Stimulated activated effector memory CD8-positive, alpha-beta T cell treated with anti-CD3 and anti-CD28 coated beads, Interleukin-12 subunit alpha, Interleukin-12 subunit beta, amount 100 ng/mL, for 72 hours (primary cell): ENCODE measurements around the gene EIF4G3.
A peak's percentile ranks its signal among the peaks of the same experiment; 100 is the strongest.
"Not testable (repeated sequence)": the region's sequence is repeated elsewhere in the genome, so short reads cannot be mapped to it uniquely, and the experiment has no call there.

Experiments
- ATAC-seq: fragments of 150-1000 bp; cut with Tn5 transposase; 2 replicates; pipeline ENCODE4 v1.10.0; 2021
- DNase-seq, 2 donors: peaks; one replicate each; pipeline ENCODE4 v3.0.0; 2021 to 2022; ENCODE audit warnings: low spot score in 2 of 2
- H3K27ac Mint-ChIP-seq: one replicate; pipeline ENCODE4 v1.8.0; 2022; ENCODE audit warnings: mild to moderate bottlenecking, mixed read lengths
- H3K36me3 Mint-ChIP-seq: one replicate; pipeline ENCODE4 v1.8.0; 2022; ENCODE audit warnings: mild to moderate bottlenecking, mixed read lengths
- H3K4me1 Mint-ChIP-seq: one replicate; pipeline ENCODE4 v1.8.0; 2022; ENCODE audit warnings: mixed read lengths
- H3K4me3 Mint-ChIP-seq: one replicate; pipeline ENCODE4 v1.8.0; 2022; ENCODE audit warnings: mild to moderate bottlenecking, mixed read lengths
- H3K9me3 Mint-ChIP-seq: one replicate; pipeline ENCODE4 v1.8.0; 2022; ENCODE audit warnings: mixed read lengths

Gene EIF4G3

DNA sequence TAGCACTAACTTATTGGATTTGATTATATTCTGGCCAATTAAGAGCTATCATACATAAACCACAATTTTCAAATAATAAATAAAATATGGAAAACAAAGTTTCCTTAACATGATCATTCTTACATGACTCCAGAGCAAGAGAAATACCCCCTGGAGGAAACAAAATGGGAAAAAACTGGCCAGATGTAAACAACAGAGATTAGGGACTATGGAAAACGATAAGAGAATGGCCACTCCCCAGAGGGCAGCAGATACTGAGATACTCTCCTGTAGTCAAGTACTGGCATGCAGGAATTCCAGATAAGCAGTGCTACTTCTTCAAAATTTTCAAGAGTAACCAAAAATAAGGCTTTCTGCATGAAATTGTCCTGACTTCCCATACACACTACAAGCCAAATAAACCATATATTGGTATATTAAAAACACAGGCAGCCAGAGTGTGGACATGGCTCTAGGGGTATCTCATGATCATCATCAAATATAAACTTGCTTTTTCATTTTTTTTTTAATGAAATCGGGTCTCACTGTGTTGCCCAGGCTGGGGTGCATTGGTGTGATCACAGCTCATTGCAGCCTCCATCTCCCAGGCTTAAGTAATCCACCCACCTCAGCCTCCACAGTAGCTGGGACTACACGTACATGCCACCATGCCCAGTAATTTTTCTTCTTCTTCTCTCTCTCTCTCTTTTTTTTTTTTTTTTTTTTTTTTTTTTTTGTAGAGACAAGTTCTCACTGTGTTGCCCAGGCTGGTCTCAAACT, 118.5 kb downstream of the EIF4G3 start:
- peaks cover 5% of the 10 kb centered on the region for H3K36me3 Mint-ChIP-seq
- H3K4me3 Mint-ChIP-seq = no peak overlapping the region
- H3K27ac Mint-ChIP-seq = no peak overlapping the region
- ATAC-seq (no peak), DNase-seq (no peak)
- H3K9me3 Mint-ChIP-seq = no peaks in the 10 kb centered on the region
- no peaks in the 10 kb centered on the region for H3K4me1 Mint-ChIP-seq

DNA sequence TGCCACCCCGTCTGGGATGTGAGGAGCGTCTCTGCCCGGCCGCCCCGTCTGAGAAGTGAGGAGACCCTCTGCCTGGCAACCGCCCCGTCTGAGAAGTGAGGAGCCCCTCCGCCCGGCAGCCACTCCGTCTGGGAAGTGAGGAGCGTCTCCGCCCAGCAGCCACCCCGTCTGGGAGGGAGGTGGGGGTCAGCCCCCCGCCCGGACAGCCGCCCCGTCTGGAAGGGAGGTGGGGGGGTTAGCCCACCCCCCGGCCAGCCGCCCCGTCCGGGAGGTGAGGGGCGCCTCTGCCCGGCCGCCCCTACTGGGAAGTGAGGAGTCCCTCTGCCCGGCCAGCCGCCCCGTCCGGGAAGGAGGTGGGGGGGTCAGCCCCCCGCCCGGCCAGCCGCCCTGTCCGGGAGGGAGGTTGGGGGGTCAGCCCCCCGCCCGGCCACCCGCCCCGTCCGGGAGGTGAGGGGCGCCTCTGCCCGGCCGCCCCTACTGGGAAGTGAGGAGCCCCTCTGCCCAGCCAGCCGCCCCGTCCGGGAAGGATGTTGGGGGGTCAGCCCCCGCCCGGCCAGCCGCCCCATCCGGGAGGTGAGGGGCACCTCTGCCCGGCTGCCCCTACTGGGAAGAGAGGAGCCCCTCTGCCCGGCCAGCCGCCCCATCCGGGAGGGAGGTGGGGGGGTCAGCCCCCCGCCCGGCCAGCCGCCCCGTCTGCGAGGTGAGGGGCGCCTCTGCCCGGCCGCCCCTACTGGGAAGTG, 123.3 kb downstream of the EIF4G3 start:
- not testable (repeated sequence) for DNase-seq, H3K4me3 Mint-ChIP-seq, ATAC-seq

DNA sequence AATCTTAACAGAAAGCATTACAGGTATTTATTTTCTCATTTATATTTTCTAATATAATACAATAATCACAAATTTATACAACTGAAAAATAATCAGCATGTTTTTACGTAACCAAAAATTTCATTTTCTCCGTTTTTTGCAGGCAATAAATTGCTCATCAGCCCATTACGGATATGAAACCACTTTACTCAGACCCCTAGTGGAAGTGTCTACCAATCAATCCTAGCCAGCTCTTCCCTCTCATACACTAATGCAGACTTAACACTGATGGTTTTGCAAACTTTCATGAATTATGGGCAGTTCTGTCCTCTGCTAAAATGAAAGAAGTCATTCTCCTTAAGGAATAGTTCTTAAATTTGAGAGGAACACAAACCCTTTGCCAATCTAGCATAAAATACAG, 124.7 kb downstream of the EIF4G3 start:
- no peak overlapping the region for H3K4me3 Mint-ChIP-seq
- H3K36me3 Mint-ChIP-seq = peaks cover 14% of the 10 kb centered on the region
- DNase-seq = no peak
- H3K4me1 Mint-ChIP-seq = no peaks in the 10 kb centered on the region
- no peak for ATAC-seq
- H3K27ac Mint-ChIP-seq = no peak overlapping the region
- H3K9me3 Mint-ChIP-seq = no peaks in the 10 kb centered on the region

More for the DNA sequence above, 123.3 kb downstream of the EIF4G3 start:
- H3K27ac Mint-ChIP-seq, H3K9me3 Mint-ChIP-seq, H3K4me1 Mint-ChIP-seq: not testable (repeated sequence)
- H3K36me3 Mint-ChIP-seq = peaks cover 14% of the 10 kb centered on the region

DNA sequence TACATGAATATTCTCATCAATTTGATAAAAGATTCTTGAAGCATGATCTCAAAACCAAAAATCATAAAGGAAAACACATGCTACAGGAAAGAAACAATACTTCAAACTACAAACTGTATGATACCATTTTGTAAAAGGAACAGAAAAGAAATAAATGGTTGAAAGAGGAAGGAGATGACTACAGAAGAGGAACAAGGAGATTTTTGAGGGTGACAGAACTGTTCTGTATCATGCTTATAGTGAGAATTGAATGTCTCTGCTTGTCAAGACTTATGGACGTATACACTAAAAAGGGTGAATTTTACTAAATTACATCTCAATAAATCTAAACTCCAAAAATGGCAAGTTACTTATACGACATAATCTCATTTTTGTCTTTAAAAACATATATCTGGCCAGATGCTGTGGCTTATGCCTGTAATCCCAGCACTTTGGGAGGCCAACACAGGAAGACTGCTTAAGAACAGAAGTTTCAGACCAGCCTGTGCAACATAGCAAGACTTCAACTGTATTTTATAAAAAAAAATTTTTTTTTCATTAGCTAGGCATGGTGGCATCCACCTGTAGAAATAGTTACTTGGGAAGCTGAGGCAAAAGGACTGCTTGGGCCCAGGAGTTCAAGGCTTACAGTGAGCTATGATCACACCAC, 125.4 kb downstream of the EIF4G3 start:
- Mint-ChIP-seq H3K27ac (no peak overlapping the region), H3K36me3 (peaks cover 14% of the 10 kb centered on the region), H3K9me3 (no peaks in the 10 kb centered on the region), H3K4me3 (no peak overlapping the region), H3K4me1 (no peaks in the 10 kb centered on the region)
- no peak for ATAC-seq
- no peak for DNase-seq

DNA sequence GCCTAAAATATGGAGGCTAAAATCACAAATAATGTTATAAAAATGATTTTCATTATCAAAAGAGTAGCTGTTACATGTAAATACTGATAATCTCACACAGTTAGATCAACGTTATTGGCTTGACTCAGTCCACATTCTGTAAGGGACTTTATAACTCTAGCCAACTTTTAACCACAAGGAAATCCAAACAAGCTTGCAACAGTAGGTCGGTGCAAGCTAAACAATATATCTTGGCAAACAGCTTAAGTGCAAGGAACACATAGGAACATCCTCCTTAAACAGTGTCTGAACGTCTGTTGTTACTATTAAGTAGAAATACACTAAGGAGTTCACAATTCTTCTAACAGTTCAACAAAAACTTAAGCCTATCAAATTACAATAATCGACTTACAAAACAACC, 126.7 kb downstream of the EIF4G3 start:
- Mint-ChIP-seq H3K27ac (no peak overlapping the region), H3K36me3 (peaks cover 14% of the 10 kb centered on the region), H3K9me3 (no peaks in the 10 kb centered on the region), H3K4me1 (no peaks in the 10 kb centered on the region), H3K4me3 (no peak overlapping the region)
- no peak for DNase-seq
- ATAC-seq = no peak

DNA sequence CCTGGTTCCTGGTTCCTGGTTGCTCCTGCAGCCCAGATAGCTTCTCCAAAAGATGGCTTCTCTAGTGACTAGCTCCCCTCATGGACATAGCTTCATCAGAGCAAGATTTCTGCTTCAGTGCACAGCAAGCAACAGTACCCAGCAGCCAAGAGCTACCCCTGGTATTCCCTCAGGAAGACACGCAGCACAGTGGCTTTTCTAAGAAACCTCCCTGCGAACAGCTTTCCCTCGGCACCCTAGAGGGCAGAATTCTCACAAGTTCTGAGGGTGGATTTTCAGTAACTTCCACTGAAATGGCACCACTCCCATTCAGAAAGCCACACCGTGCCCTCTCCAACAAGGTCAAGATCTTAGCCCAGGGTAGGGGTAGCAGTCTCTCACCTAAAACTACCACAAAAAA, 128.2 kb downstream of the EIF4G3 start:
- H3K36me3 Mint-ChIP-seq = peaks cover 25% of the 10 kb centered on the region
- no peak overlapping the region for H3K27ac Mint-ChIP-seq
- no peak overlapping the region for H3K4me3 Mint-ChIP-seq
- H3K4me1 Mint-ChIP-seq = peaks cover 3% of the 10 kb centered on the region
- H3K9me3 Mint-ChIP-seq = no peaks in the 10 kb centered on the region
- ATAC-seq = no peak
- DNase-seq = no peak

DNA sequence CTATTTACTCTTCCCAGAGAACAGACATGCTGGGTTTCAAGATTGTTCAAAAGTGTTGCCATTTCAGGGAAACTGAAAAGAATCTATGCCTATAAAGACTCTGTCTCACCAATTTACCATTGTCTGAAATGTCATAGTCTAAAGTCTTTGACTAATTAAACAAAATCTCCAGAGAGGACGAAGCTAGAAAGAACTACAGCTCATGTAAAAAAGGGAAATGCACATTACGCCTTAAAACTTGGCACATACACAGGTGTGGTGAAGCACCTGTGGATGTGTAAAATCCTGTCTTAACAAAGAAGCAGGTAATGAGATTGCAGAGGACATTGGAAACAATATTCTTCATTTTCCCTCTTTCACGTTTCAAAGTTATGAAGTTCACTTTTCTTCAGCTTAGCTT, 130.6 kb downstream of the EIF4G3 start:
- Mint-ChIP-seq H3K9me3 (no peaks in the 10 kb centered on the region), H3K4me3 (no peak overlapping the region), H3K4me1 (peaks cover 10% of the 10 kb centered on the region), H3K36me3 (peaks cover 27% of the 10 kb centered on the region), H3K27ac (no peak overlapping the region)
- DNase-seq (no peak), ATAC-seq (no peak)

DNA sequence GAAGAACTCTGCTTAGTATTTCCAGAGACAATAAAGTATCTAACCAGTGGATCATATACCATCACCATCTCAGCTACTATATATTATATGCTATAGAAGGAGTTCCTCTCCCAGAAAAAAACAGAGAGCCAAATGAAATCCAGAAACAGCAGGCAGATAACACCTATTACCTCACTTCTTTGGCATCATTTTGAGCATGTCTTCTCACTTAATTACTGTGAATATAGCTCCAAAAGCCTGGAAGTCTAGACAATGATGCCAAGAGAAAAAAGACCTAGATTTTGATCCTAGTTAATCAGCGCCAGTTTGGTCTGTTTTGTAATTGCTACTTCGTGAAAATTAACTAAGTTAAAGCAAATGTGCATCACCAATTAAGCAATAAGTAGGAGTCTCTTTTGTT, 131.3 kb downstream of the EIF4G3 start:
- DNase-seq (no peak), ATAC-seq (no peak)
- no peak overlapping the region for H3K4me3 Mint-ChIP-seq
- peaks cover 10% of the 10 kb centered on the region for H3K4me1 Mint-ChIP-seq
- H3K36me3 Mint-ChIP-seq = peaks cover 24% of the 10 kb centered on the region
- H3K27ac Mint-ChIP-seq = no peak overlapping the region
- H3K9me3 Mint-ChIP-seq = no peaks in the 10 kb centered on the region

DNA sequence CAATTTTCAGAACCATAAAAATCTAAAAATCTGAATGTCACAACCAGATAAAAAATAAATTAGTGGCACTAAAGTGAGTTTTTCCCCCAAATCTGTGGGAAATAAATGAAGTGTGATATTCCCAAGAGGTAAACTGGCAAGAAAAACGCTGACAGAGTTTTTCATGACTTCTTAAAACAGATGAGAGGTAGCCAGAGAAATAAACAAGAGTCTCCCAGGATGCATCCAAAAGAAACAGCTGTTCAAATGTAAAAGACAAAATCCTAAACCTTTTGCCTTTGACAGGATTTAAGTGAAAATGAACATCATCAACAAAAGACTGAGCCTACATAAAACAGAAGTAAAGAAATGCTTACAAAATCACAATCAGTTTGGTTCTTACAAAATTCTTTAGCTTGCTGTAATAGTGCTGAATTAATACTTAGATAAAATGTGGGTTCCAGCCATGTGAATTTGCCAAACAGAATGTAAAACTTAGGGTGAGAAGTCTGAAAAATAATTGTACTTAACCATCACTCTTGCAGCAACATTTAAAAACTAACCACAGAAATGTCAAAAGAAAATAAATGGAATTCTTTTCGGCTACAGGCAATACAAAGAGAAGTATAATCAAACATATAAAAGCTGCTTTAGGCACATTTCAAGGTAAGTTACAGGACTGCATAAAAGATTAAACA, 133.6 kb downstream of the EIF4G3 start:
- Mint-ChIP-seq H3K36me3 (peaks cover 20% of the 10 kb centered on the region), H3K4me1 (peaks cover 15% of the 10 kb centered on the region), H3K4me3 (no peak overlapping the region), H3K27ac (peak overlapping the region; percentile 36), H3K9me3 (no peaks in the 10 kb centered on the region)
- ATAC-seq = no peak
- DNase-seq = no peak

DNA sequence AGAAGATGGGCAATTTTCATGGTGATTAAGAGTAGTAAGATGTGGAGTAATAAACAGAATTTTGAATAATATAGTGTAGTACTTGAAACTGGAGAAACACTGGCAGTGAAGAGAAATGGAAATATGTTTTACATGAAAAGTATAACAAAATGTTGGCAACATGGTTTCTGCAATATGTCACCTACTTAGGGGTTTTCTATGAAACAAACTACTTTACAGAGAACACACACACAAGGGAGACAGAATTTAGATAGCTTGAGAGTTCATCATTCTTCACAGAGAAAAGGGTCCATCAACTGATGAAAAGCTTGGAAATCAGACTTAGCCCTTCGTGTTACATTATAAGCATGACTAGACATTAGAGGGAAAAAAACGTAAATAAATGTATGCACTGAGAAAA, 135.2 kb downstream of the EIF4G3 start:
- Mint-ChIP-seq H3K36me3 (peaks cover 20% of the 10 kb centered on the region), H3K4me1 (peaks cover 16% of the 10 kb centered on the region), H3K27ac (no peak overlapping the region), H3K4me3 (no peak overlapping the region), H3K9me3 (no peaks in the 10 kb centered on the region)
- ATAC-seq (no peak), DNase-seq (no peak)

DNA sequence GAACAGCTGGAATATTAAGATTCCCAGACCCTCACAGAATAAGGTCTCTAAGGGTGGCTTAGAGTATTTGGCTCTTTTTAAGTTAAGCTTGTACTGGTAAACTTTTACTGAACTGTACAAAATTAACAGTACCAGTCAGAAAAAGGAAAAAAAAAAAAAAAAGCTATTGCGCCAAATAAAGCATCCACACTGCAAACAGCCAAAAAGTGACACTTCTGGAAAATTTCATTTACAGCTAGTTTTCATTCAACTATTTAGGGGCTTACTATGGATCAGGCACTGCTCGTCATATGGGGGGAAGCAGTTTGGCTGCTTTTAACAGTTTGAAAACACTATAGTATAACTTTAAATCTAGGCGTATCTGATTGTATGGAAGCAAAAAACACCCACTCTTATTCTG, 139.6 kb downstream of the EIF4G3 start:
- no peaks in the 10 kb centered on the region for H3K9me3 Mint-ChIP-seq
- no peak for ATAC-seq
- no peak for DNase-seq
- H3K4me3 Mint-ChIP-seq = no peak overlapping the region
- H3K36me3 Mint-ChIP-seq = peaks cover 6% of the 10 kb centered on the region
- H3K4me1 Mint-ChIP-seq = peaks cover 6% of the 10 kb centered on the region
- no peak overlapping the region for H3K27ac Mint-ChIP-seq

DNA sequence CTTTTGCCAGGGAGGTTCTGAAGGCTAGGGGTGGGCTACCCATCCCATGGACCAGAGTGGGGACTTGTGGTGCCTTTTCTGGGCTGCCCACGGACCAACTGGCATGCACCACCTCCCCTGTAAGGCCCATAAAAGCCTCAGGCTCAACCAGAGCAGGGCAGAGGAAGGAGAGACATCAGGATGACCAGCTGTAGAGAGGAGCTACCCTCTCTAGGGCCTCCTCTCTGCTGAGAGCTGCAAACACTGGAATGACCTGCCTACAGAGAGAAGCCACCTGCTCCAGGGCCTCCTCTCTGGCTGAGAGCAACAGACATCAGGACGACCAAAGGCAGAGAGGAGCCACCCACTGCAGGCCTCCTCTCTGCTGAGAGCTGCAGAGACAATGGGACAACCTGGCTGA, 140.9 kb downstream of the EIF4G3 start:
- DNase-seq = no peak
- Mint-ChIP-seq H3K4me3 (no peak overlapping the region), H3K9me3 (no peaks in the 10 kb centered on the region), H3K4me1 (peaks cover 6% of the 10 kb centered on the region), H3K36me3 (no peaks in the 10 kb centered on the region), H3K27ac (no peak overlapping the region)
- ATAC-seq = no peak

DNA sequence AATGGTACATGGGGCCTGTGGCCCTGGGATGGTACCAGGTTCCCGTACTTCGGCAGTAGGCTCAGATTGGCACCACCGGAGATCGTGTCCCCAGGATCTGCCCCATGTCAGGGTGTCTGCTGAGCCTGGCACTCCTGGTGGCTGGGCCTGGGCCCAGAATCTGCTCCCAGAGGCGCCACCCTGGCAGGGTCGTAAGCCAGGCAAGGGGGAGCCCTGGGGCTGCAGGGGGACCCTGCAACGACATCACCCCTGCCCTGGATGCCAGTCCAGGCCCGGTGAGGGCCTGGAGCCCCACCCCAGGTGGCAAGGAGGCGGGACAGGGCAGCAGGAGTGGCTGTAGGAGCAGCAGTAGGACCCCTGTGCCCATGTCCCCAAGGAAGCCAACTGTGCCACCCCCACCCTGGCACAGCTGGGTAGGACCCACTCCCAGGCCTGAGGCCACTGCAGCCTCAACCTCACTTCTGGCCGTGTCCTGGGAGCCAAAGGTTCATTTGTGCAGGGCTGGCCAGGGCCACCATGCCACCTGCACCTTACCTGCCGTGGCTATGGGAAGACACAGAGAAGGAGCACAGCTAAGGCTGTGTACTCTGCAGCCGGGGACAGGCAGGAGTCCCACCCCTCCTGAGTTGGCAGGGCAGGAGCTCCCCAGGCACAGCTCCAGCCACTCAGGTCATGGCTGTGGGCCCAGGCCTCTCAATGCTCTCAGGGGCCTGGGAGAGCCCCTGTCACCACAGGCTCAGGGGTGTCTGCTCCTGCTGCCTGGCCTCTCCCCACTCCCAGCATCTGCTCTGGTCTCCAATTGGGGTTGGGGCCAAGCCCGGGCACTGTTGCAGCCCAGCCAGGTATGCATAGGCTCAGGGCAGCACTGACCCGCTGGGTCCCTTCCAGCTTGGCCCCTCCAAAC, 141.7 kb downstream of the EIF4G3 start:
- Mint-ChIP-seq H3K4me3 (no peak overlapping the region), H3K27ac (no peak overlapping the region), H3K36me3 (no peaks in the 10 kb centered on the region), H3K9me3 (no peaks in the 10 kb centered on the region), H3K4me1 (peaks cover 6% of the 10 kb centered on the region)
- no peak for DNase-seq
- no peak for ATAC-seq

DNA sequence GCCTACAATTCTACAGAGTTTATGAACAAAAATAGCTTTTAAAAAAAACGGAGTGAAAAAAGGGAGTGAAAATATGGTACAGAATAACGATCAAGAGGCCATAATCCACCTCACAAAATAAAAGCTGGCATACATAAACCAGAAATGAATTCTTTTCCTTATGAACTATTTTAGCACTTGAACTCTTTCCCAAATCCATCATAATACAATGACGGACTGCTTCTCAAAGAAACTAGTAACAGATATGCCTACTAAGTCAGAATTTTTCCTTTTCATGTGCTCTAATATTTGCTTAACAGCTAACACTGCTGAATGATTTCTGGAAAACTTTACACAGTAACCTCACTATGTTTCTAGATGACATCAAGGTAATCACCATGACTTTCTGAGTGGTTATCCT, 144.0 kb downstream of the EIF4G3 start:
- H3K9me3 Mint-ChIP-seq = no peaks in the 10 kb centered on the region
- peaks cover 4% of the 10 kb centered on the region for H3K36me3 Mint-ChIP-seq
- H3K27ac Mint-ChIP-seq = no peak overlapping the region
- ATAC-seq (no peak), DNase-seq (no peak)
- H3K4me3 Mint-ChIP-seq = no peak overlapping the region
- H3K4me1 Mint-ChIP-seq = peaks cover 4% of the 10 kb centered on the region
